ENCODE measurements around the gene APH1B.

APH1B gene

GRCh38 chr15:63353887-63354286 lies 76.5 kb downstream of the APH1B start:
- DNase-seq (ENCODE audit: low spot score) = no peak

- no peak for DNase-seq (ENCODE audit: low spot score)
These were observed 77.6 kb downstream of the APH1B start for GRCh38 chr15:63354821-63355650.

- no peak for DNase-seq (ENCODE audit: low spot score)
These were observed 79.7 kb downstream of the APH1B start for GRCh38 chr15:63357061-63357460.

- no peak for DNase-seq (ENCODE audit: low spot score)
These were observed 80.3 kb downstream of the APH1B start for GRCh38 chr15:63357731-63358130.

GRCh38 chr15:63358241-63359029 lies 81.0 kb downstream of the APH1B start:
- no peak for DNase-seq (ENCODE audit: low spot score)
